ENCODE data around the gene KAT6B.
"Not testable (repeated sequence)": the region's sequence is repeated elsewhere in the genome, so short reads cannot be mapped to it uniquely, and the experiment has no call there.

Gene KAT6B

GRCh38 chr10:74863551-74863950 is 37.2 kb downstream of the KAT6B start:
- no peak for DNase-seq

- DNase-seq, result no peak
These were observed 41.0 kb downstream of the KAT6B start for GRCh38 chr10:74867351-74867750.

GRCh38 chr10:74868392-74868977 is 42.1 kb downstream of the KAT6B start:
- no peak for DNase-seq

GRCh38 chr10:74869635-74870034 is 43.2 kb downstream of the KAT6B start:
- DNase-seq, result no peak

- no peak for DNase-seq
These were observed 43.8 kb downstream of the KAT6B start for GRCh38 chr10:74870191-74870590.

GRCh38 chr10:74871595-74872382 is 45.4 kb downstream of the KAT6B start:
- DNase-seq, result no peak

GRCh38 chr10:74873803-74874454 is 47.5 kb downstream of the KAT6B start:
- no peak for DNase-seq

- DNase-seq, result no peak
These were observed 48.2 kb downstream of the KAT6B start for GRCh38 chr10:74874649-74875048.

GRCh38 chr10:74875068-74875467 is 48.7 kb downstream of the KAT6B start:
- DNase-seq, result no peak

- DNase-seq, result no peak
These were observed 49.6 kb downstream of the KAT6B start for GRCh38 chr10:74875966-74876365.

GRCh38 chr10:74877054-74877453 is 50.7 kb downstream of the KAT6B start:
- not testable (repeated sequence) for DNase-seq

GRCh38 chr10:74877898-74878297 is 51.5 kb downstream of the KAT6B start:
- no peak for DNase-seq

- no peak for DNase-seq
These were observed 53.6 kb downstream of the KAT6B start for GRCh38 chr10:74880041-74880440.

- DNase-seq, result no peak
These were observed 55.0 kb downstream of the KAT6B start for GRCh38 chr10:74881253-74881884.

- DNase-seq, result no peak
These were observed 56.0 kb downstream of the KAT6B start for GRCh38 chr10:74882427-74882826.

- no peak for DNase-seq
These were observed 56.4 kb downstream of the KAT6B start for GRCh38 chr10:74882831-74883230.

GRCh38 chr10:74883428-74883827 is 57.0 kb downstream of the KAT6B start:
- DNase-seq, result no peak

GRCh38 chr10:74887614-74888284 is 61.3 kb downstream of the KAT6B start:
- DNase-seq, result no peak

GRCh38 chr10:74888962-74889661 is 62.7 kb downstream of the KAT6B start:
- DNase-seq, result no peak

- DNase-seq, result no peak
These were observed 63.2 kb downstream of the KAT6B start for GRCh38 chr10:74889662-74889998.

GRCh38 chr10:74890460-74890859 is 64.1 kb downstream of the KAT6B start:
- no peak for DNase-seq

GRCh38 chr10:74891053-74891452 is 64.7 kb downstream of the KAT6B start:
- DNase-seq, result no peak

- DNase-seq, result no peak
These were observed 66.4 kb downstream of the KAT6B start for GRCh38 chr10:74892839-74893238.

Data from T1000 (cell line).